ENCODE measurements around the gene STIMATE.

Gene STIMATE

DNA sequence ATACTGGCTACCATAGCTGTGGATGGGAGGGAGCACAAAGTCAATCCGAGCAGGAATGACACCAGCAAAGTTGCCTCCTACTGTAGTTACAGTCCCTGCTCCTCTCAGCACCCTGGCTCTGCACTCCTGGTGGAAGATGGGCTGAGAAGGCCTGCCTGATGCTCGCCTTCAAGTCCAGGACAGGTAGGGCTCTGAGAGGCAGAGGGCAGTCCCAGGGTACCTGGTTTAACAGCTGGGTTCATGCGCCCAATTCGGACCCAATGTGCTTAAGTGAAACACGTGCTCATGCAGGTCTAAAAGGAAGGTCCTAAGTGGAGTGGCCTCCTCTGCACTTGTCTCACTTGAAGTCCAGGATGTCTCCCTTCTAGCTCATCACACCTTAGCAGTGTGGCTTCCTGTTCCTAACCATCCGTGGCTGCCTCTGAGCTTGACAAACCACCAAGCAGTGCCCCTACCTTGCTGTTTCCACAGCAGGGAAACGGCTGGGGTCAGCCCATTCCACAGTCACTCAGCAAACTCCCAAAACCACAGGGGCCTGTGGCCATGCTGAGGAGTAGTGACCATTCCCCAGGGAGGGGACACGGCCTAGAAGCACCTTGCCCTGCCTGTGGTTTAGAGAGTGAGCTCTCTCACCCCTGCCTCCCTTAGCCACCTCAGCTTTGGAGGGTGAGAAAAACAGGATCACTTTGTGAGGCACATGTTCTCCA lies 58.6 kb downstream of the STIMATE start:
- Mint-ChIP-seq H3K36me3 (peaks cover 24 to 44% of the 10 kb centered on the region in 2 donors), H3K4me3 (no peak overlapping the region), H3K4me1 (peaks cover 10 to 12% of the 10 kb centered on the region in 2 donors), H3K9me3 (no peaks in the 10 kb centered on the region), H3K27ac (no peak overlapping the region), H3K27me3 (no peaks in the 10 kb centered on the region)
- no peak for ATAC-seq (replicated peaks)
- no peak for DNase-seq

DNA sequence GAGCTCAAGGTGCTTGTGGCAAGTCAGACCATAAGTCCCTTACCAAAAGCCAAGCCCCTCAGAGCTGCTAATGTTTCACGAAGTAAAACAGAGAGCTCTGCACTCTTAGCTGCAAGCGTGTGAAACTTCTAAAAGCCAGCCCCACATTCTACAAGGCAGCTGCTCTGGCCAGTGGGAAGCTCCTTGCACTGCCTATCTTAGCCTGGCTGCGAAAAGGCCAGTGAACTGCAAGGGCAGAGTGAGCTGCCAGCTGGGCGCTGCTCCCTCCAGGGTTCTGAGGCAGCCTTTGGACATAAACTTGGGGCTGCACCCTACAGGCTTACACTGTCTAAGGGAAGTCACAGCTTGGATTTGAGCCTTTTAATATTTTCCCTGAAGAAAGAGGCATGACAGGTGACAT lies 60.4 kb downstream of the STIMATE start:
- Mint-ChIP-seq H3K27ac (no peak overlapping the region), H3K9me3 (no peaks in the 10 kb centered on the region), H3K36me3 (peaks cover 23 to 32% of the 10 kb centered on the region in 2 donors), H3K27me3 (no peaks in the 10 kb centered on the region), H3K4me3 (no peak overlapping the region), H3K4me1 (peaks cover 10 to 12% of the 10 kb centered on the region in 2 donors)
- no peak for DNase-seq
- no peak for ATAC-seq (replicated peaks)

DNA sequence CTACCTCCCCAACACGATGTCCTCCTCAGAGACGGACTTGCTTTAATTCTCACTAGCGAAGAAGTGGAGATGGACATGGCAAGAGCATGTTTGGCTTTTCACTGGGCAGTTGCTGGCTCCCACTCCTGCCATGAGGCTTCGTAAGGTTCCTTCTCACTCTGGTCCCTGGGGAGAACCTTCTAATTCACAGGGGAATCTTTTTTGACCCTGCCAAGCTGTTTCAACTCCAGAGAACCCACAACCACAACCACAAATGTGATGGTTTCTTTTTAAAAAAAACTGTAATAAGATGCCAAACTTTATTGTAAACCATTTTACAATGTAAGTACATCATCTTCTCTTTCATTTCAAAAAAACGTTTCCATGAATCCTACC lies 60.9 kb downstream of the STIMATE start:
- Mint-ChIP-seq H3K4me1 (peaks cover 10 to 12% of the 10 kb centered on the region in 2 donors), H3K9me3 (no peaks in the 10 kb centered on the region), H3K27me3 (no peaks in the 10 kb centered on the region), H3K36me3 (peaks cover 20 to 27% of the 10 kb centered on the region in 2 donors), H3K4me3 (no peak overlapping the region), H3K27ac (no peak overlapping the region)
- DNase-seq (no peak), ATAC-seq (replicated peaks) (no peak)

DNA sequence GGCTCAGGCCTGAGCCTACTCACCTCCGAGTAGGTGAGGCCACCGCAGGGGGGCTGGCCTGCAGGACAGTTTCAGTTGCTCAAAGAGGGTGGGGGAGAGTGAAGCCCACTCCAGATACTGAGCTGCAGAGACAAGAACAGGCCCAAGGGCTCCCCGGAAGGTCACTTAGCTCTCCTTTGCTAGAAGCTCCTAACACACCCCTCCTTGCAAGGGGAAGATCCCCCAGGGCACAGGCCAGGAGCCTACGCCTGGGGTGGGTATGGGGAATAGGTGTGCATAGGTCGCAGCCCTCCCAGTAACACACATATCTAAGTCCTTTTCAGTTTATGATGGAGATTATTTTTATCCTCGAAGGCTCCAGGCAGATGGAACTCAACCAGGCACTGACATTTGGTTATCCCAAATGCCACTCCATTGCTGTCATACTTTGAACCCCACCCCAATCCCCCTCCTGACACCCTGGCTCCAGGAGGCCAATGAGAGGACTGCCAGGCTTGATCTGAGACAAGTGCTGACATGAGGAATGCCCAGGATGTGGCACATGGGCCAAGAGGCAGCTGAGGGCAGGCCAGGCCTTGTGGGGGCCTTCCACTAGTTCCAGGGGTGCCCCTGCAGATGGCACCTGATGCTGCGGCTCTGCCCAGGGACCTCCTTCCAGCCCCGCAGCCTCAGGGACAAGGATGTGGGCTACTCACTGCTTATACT lies 61.4 kb downstream of the STIMATE start:
- Mint-ChIP-seq H3K4me3 (no peak overlapping the region), H3K4me1 (peaks cover 8 to 10% of the 10 kb centered on the region in 2 donors), H3K36me3 (peaks cover 20 to 23% of the 10 kb centered on the region in 2 donors), H3K9me3 (no peaks in the 10 kb centered on the region), H3K27ac (no peak overlapping the region), H3K27me3 (no peaks in the 10 kb centered on the region)
- ATAC-seq (replicated peaks) (no peak), DNase-seq (no peak)

DNA sequence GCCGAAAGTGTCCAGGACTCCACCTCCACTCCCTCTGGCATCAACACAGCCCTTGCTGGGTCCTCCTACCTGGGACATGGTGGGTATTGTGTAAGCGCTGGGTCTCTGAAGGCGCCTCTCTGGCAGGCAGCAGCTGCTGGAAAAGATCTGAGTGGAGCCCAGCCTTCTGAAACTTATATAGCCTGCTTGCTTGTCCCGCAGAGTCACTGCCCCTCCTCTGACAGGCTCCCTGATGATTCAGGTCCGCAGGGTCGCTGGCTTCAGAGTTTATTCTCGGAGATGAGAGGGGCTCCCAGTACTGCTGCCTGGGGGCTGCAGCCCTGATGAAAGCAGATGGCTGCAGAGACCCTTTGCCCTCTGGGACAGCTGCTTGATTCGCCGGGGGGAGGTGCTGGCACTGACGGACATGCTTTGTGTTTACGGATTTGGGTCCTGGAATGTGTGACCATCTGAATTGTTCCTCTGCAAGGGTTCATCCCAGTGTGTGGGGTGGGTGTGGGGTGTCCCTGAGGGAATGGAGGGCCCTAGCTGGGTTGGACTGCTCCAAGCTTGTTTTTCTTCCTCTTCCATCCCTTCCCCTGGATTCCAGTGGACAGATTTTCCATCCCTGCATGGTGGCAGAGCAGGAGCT lies 62.4 kb downstream of the STIMATE start, which contains the start of gene MUSTN1:
Gene MUSTN1 (minus strand): TSS at position 149 of the 631 bp plus-strand sequence. CDS start 71 bp downstream, at position 78.
- DNase-seq: no peak
- H3K9me3 Mint-ChIP-seq: no peaks in the 10 kb centered on the region
- H3K4me1 Mint-ChIP-seq: peaks cover 7 to 10% of the 10 kb centered on the region in 2 donors
- H3K27ac Mint-ChIP-seq: no peak within 1 kb of the TSS
- ATAC-seq (replicated peaks): no peak
- peaks cover 13 to 18% of the 10 kb centered on the region in 2 donors for H3K36me3 Mint-ChIP-seq
- H3K4me3 Mint-ChIP-seq: no peak within 1 kb of the TSS
- H3K27me3 Mint-ChIP-seq: no peaks in the 10 kb centered on the region

DNA sequence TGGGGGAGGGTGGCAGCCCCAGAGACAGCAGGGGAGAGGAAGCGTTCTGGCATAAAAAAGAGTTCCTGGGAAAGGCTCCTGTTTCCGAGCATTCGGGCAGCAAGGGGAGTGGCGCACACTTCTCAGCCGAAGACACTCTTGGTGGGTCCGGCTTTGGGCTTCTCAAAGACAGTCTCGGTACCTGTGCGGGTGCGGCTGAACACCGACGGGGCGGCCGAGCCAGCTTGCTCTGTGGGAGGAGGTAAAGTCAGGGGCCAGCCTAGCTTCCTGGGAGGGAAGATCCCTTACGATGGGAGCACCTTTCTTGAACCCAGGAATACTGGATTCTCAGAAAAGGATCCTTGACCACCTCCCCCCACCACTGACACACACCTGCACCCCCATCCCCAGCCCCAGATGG lies 64.1 kb downstream of the STIMATE start:
- H3K4me3 Mint-ChIP-seq: no peak overlapping the region
- no peak for DNase-seq
- no peaks in the 10 kb centered on the region for H3K27me3 Mint-ChIP-seq
- H3K9me3 Mint-ChIP-seq: no peaks in the 10 kb centered on the region
- peaks cover 5 to 7% of the 10 kb centered on the region in 2 donors for H3K4me1 Mint-ChIP-seq
- ATAC-seq (replicated peaks): no peak
- H3K36me3 Mint-ChIP-seq: peaks cover 11 to 17% of the 10 kb centered on the region in 2 donors
- no peak overlapping the region for H3K27ac Mint-ChIP-seq

DNA sequence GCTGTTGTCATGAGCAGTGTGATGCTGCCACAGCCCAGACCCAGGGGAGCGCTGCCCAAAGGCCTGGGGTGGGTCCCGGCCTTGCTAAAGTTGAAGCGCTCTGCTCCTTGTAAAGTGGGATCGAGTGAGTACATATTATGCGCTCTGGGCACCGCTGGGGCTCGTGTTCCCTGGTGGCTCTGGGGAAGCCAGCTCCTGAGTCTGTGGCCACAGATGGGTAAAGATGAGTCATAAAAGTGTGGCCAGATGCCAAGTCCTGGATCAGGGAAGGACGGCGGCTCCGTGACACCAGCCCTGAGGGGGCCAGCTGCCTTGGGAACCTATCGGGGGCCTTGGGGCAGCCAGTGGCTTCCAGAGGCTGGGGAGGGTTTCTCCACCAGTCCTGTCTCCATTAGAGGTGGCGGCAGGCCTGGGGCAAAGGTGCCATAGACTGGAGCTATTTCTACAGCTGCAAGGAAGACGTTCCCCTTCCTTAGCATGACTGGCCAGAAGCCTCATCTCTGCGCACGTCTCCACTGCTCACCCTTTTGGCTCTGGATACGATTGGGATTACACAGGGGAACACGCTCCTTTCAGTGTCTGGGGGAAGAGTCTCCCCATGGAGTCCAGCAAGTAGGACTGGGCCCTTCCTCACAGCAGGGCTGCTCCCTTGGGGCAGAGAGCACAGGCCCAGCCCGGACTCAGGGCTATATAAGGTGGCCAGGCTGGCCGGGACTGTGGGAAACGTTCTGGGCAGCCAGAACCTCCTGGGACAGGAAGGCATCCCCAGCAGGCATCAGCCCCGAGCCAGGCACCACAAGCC lies 65.6 kb downstream of the STIMATE start:
- Mint-ChIP-seq H3K36me3 (peaks cover 6 to 14% of the 10 kb centered on the region in 2 donors), H3K4me1 (peaks cover under 1 to 4% of the 10 kb centered on the region in 2 donors), H3K9me3 (no peaks in the 10 kb centered on the region), H3K27me3 (no peaks in the 10 kb centered on the region), H3K4me3 (no peak overlapping the region), H3K27ac (no peak overlapping the region)
- ATAC-seq (replicated peaks) (no peak), DNase-seq (no peak)

DNA sequence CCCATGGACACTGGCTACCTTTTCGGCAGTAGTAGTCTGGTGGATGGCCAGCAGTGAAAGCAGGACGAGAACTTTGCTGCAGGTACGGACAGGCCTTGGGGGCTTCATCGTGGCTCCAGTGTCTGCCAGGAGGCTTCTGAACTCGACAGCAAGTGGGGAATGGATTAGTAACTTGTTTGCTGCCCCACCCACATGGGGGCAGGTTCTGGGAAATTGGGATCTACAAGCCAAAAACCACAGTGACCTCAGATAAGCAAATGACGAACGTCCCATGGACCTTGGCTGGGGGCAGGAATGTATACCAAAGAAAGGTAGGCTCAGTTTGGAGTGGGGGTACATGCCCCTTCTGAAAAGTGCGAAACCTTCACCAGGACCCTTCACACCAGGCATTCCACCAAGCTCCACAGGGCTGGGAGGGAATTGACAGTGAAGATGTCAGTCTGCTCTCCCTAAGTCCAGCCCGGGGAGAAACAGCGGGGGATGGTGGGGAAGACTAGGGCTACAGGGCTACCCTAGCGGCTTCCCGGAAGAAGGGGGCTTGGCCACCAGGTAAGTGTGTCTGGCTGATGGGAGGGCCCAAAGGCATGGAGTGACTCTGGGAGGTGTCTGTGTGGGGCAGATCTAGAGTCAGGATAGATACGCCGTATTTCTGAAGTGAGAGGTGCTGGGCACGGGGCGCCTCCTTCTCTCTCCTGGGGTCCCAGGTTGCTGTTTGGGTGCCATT lies 66.7 kb downstream of the STIMATE start, which contains the start of gene ITIH4:
Gene ITIH4 (minus strand): TSS at position 138 of the 724 bp plus-strand sequence. CDS start 30 bp downstream, at position 108.
- DNase-seq (no peak), ATAC-seq (replicated peaks) (no peak)
- no peak within 1 kb of the TSS for H3K4me3 Mint-ChIP-seq
- H3K27me3 Mint-ChIP-seq: no peaks in the 10 kb centered on the region
- no peak within 1 kb of the TSS for H3K27ac Mint-ChIP-seq
- no peaks in the 10 kb centered on the region for H3K4me1 Mint-ChIP-seq
- no peaks in the 10 kb centered on the region for H3K9me3 Mint-ChIP-seq
- peaks cover 6 to 14% of the 10 kb centered on the region in 2 donors for H3K36me3 Mint-ChIP-seq

DNA sequence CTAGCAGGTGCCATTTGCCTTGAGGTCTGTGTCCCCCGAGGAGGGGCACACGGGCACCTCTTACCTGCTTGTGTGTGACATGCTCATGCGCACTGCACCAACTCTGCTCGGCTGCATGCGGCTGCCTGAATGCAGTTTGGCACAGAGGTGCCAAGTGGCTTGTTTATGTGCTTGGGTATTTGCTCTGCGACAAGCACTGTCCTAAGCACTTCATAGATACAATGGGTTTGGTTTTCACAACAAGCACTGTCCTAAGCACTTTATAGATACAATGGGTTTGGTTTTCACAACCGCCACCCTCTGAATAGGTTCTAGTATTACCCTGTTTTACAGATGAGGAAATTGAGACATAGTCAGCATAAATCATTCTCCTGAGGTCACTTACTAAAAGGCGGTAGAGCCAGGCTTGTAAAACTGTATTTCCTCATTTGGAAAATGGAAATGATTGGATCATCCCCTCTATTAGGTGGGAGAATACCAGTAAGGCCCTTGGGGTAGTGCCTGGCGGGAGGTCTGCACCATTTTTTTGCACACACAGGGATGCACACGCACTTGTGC lies 67.4 kb downstream of the STIMATE start:
- DNase-seq: no peak
- Mint-ChIP-seq H3K4me1 (no peaks in the 10 kb centered on the region), H3K9me3 (no peaks in the 10 kb centered on the region), H3K27me3 (no peaks in the 10 kb centered on the region), H3K4me3 (no peak overlapping the region), H3K27ac (no peak overlapping the region), H3K36me3 (peaks cover 2 to 10% of the 10 kb centered on the region in 2 donors)
- ATAC-seq (replicated peaks): no peak

DNA sequence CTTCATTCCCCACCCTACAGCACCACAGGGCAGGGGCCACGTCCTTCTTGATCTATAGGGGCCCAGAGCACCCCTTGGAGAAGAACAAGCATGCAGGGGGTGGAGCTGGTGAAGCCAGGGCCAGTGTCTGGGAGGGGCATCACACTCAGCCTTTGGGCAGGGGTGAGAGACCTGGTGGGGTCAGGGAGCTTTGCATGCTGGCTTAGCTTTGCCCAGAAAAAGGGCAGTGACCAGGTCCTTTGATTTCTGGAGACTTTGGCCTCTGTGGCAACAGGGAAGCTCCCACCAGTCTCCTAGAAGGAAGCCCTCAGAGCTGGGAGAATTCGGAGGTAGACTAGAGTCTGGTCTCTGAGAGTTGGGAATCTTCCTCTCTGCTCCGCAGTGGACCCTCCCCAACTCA lies 67.9 kb downstream of the STIMATE start:
- Mint-ChIP-seq H3K27me3 (no peaks in the 10 kb centered on the region), H3K27ac (no peak overlapping the region)
- no peak for DNase-seq

DNA sequence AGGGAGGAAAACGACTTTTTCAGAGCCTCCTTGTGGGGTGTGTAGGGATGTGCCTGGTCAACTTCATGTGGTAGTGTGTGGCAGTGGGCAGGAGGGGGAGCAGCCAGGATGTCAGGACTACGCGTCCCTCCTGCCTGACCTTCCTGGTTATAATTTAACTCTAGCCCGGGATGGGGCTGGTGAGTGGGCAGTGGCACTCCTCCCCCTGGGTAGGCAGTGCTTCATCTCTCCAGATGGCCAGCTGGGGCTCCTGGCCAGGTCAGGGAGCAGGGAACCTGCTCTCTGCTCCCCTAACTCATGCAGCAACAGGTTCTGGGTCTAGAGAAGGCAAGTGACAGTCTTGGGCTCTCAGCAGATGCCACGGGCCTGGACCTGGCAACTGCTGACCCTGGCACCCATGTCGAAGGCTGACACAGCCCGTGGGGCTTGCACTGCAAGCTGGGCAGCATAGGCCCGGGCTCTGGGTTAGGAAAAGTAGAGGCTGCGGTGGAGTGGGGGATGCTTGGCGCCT lies 69.4 kb downstream of the STIMATE start:
- DNase-seq (no peak), ATAC-seq (replicated peaks) (no peak)
- peak overlapping the region; percentile 42 for H3K27ac Mint-ChIP-seq
- no peaks in the 10 kb centered on the region for H3K27me3 Mint-ChIP-seq
- H3K9me3 Mint-ChIP-seq: no peaks in the 10 kb centered on the region
- H3K4me1 Mint-ChIP-seq: no peaks in the 10 kb centered on the region
- H3K36me3 Mint-ChIP-seq: no peaks in the 10 kb centered on the region
- no peak overlapping the region for H3K4me3 Mint-ChIP-seq

More for the DNA sequence above, 67.9 kb downstream of the STIMATE start:
- H3K4me3 Mint-ChIP-seq: no peak overlapping the region
- H3K4me1 Mint-ChIP-seq: no peaks in the 10 kb centered on the region
- ATAC-seq (replicated peaks): no peak
- peaks cover 0 to 7% of the 10 kb centered on the region in 2 donors for H3K36me3 Mint-ChIP-seq
- H3K9me3 Mint-ChIP-seq: no peaks in the 10 kb centered on the region

DNA sequence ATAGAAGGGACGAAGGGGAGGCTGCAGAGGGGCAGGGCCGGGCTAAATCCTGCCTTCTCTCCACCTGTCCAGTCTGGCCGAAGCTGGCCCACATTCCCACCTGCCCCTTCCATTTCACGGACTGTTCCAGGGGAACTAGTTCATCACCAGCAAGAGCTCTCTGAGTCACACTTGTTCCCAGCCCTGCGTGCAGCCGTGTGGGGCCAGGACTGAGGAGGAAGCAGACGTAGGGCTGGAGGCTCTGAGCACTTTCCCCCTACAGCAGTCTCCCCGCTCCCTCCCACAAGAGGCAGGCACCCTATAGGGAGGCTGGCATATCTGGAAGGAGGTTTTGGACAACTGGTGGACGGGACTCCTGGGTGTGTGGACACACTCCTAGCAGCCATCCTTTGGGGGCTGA lies 69.9 kb downstream of the STIMATE start:
- H3K9me3 Mint-ChIP-seq: no peaks in the 10 kb centered on the region
- H3K4me3 Mint-ChIP-seq: no peak overlapping the region
- DNase-seq: no peak
- no peaks in the 10 kb centered on the region for H3K4me1 Mint-ChIP-seq
- H3K36me3 Mint-ChIP-seq: no peaks in the 10 kb centered on the region
- no peak for ATAC-seq (replicated peaks)
- no peaks in the 10 kb centered on the region for H3K27me3 Mint-ChIP-seq
- H3K27ac Mint-ChIP-seq: no peak overlapping the region

DNA sequence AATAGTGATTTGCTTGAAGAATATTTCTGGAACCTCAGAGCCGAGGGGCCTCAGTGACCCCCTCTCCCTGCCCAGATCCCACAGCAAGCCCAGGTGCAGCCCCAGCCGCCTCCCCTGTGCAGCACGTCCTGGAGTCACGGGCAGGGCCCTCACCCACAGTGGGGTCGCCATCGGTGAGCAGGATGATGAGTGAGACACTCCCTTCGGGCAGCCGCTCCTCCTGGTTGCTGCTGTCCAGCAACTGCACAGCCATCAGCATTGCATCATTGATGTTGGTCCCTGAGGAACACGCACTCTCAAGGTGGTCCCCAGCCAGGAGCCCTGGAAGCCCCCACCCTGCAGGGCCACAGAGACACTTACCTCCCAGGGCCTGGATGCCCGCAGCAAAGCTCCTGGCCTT lies 73.3 kb downstream of the STIMATE start:
- ATAC-seq (replicated peaks): no peak
- Mint-ChIP-seq H3K27ac (no peak overlapping the region), H3K27me3 (no peaks in the 10 kb centered on the region), H3K4me3 (no peak overlapping the region), H3K9me3 (no peaks in the 10 kb centered on the region), H3K36me3 (peaks cover 0 to 3% of the 10 kb centered on the region in 2 donors), H3K4me1 (no peaks in the 10 kb centered on the region)
- DNase-seq: no peak
